K562 treated with DMSO at 1 percent for 12 hours (cell line): Measurements from ENCODE around the gene SCML2. TPM values are rescaled to one million over a fixed set of nuclear protein-coding genes. Genes with fewer than 3 reads are reported as not detected.

Experiments
- total RNA-seq: library from RNA; unstranded; fragments of 300-600 nt; gene quantifications from 2 replicates; pipeline ENCODE4 v1.2.3, GENCODE V29; 2022; ENCODE audit not compliant: insufficient read depth

SCML2 gene
- 6.0 and 22.2 TPM in 2 replicates for total RNA-seq

DNA sequence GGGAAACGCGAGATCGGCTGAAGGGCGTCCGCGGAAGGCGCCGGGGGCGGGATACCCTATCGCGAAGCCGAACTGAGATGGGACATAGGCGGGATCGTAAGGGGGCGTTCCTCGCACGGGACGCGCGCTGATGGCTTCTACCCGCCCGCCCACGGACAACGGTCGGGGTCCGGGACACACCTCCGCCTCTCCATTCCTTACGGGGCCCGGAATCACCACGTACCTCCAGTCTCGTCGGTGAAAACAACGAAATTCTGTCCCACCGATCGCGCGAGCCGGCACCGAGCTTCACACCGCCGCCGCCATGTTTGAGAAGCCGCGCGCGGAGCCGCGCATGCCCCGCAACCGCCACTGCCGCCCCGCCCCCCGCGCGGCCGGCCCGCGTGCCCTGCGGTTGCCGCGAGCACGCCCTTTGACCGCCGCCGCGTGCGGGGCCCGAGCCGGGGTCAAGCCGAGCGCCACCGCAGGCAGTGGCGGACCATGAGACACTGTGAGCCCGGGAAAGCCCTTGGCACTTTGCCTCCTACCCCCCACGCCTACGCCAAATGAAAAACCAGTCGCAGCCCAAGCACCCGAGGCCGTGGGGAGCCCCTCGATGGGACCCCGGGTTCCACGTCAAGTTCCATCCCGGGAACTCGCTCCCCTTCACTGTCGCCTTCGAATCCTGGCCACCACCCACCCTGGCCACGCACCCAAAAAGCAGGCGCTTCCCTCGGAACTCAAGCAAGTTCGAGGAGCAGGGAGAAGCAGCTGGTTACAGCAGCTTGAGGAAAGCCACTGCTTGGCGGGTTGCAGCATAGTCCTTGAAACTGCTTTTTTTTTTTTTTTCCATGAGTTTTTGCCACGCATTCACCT lies at the start of gene SCML2:
Gene SCML2, minus strand, starts transcription at position 320 of the 855 bp plus-strand sequence. CDS start 20,617 bp downstream, outside the sequence.

DNA sequence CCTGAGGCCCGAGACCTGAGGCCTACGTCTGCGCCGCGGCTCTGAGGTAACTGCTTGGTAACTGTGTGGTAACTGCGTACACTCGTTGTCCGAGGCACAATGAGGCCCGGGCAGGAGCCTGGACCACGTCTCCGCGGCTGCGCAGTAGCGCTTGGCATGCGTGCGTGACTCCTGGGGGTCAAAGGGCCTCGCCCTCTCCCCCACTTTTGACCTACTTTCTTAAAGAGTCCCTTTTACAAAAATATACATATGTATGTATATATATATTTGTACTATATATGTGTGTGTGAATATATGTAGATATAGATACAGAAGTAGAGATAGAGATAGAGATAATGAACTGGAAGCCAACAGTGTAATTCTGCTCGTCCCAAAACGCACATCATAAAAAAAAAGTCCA lies 133.7 kb downstream of the SCML2 start, which contains the start of gene BEND2:
Gene BEND2, minus strand, starts transcription at position 101 of the 400 bp plus-strand sequence. CDS start 136 bp downstream, outside the sequence.

Other genes starting within 250 kb of the SCML2 start
- gene BEND2, start 133.8 kb downstream of the SCML2 start, total RNA-seq, result not detected in 2 replicates
- gene CDKL5, start 70.9 kb upstream of the SCML2 start, total RNA-seq, result 0.42 TPM in 1 of 2 replicates, not detected in the other